Measurements from ENCODE around the gene MEIG1. TPM values are rescaled to one million over a fixed set of nuclear protein-coding genes. Genes with fewer than 3 reads are reported as not detected.
"Not testable (repeated sequence)": the region's sequence is repeated elsewhere in the genome, so short reads cannot be mapped to it uniquely, and the experiment has no call there.

The MEIG1 gene
- total RNA-seq, 3 donors from 2014 or later (not counting 1 experiment from before 2014, with no cell fraction given): not detected

DNA sequence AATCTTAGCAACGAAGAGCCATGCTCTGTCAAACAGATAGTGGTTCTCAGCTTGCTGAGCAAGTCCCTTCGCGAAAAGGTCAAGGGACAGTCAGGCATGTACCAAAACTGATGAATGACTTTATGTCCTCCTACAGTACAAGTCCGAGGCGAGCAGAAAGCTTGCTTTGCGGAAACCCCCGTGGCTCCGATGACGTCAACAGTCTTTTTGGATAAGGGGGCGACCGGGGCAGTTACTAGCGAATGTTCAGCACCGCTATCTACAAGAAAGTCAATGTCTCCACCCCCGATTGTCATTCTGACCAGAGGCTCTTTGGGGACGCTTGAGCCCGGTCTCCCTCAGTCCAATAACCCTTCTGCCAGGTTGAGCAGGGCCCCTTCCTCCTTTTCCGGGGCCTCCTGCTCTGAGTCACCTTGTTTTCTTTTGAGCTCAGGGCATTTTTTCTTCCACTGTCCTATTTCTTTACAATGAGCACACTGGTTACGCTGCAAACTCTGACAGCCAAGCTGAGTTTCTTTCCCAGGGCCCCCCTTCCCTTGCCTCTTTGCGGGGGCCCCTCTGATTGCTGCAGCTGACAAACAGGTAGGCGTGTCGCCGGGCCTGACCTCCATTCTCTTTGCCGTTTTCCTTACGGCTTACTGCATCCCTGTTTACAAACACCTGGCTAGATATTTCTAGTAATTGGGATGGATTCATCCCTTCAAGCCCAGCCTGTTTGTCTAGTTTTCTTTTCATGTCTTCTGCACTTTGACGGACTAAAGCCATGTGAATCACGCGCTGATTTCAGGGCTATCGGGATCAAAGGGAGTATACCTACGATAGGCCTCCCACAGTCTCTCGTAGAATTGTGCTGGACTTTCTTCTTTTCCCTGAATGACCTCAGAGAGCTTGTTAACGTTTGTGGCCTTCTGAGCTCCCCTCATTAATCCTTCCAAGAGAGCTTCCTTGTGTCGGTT is 34.6 kb downstream of the MEIG1 start:
- H3K27ac ChIP-seq (ENCODE audit: low read length); H3K4me3 Mint-ChIP-seq; H3K27ac Mint-ChIP-seq; H3K36me3 Mint-ChIP-seq; intact Hi-C loops (cut with micrococcal nuclease); H3K4me1 Mint-ChIP-seq; ATAC-seq; H3K27me3 Mint-ChIP-seq (ENCODE audit: low read depth in 2 of 2); H3K4me1 ChIP-seq (ENCODE audit: control insufficient read depth, insufficient read depth, low read length); H3K27me3 ChIP-seq (ENCODE audit: control insufficient read depth, insufficient read depth, low read length); H3K4me3 ChIP-seq (ENCODE audit: low read length); DNase-seq; H3K9me3 Mint-ChIP-seq; H3K36me3 ChIP-seq (ENCODE audit: control insufficient read depth, insufficient read depth, low read length); H3K9me3 ChIP-seq (ENCODE audit: control insufficient read depth, insufficient read depth, low read length): not testable (repeated sequence)
- WGBS (ENCODE audit: insufficient coverage): 78% methylated on average over 31 of the region's 32 CpGs

DNA sequence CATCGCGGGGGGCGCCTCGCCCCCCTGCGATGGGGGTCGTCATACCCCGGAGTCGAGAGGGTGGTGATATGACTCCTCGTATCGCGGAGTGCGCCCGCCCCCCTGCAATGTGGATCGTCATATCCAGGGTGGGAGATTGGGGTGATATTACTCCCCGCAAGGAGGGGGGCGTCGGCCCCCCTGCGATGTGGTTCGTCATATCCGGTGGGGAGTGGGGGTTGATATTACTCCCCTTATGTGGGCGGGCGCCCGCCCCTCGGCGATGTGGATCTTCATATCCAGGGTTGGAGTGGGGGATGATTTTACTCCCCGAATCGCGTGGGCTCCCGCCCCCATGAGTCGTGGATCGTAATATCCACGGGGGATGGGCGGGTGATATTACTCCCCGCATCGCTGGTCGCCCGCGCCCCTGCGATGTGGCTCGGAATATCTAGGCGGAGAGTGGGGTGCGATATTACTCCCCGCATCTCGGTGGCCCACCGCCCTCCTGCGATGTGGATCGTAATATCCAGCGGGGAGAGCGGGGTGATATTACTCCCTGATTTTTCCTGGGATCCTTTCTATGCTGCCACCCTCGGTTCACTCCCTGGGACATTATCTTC is 36.9 kb downstream of the MEIG1 start:
- Mint-ChIP-seq H3K27ac (no peak overlapping the region), H3K36me3 (no peaks in the 10 kb centered on the region), H3K4me3 (no peak overlapping the region), H3K4me1 (no peaks in the 10 kb centered on the region), H3K27me3 (ENCODE audit: low read depth in 2 of 2) (peaks cover 7 to 17% of the 10 kb centered on the region in 2 donors), H3K9me3 (no peaks in the 10 kb centered on the region)
- intact Hi-C loops (cut with micrococcal nuclease): no loop called here
- no peak overlapping the region for H3K4me3 ChIP-seq (ENCODE audit: low read length)
- H3K27me3 ChIP-seq (ENCODE audit: control insufficient read depth, insufficient read depth, low read length): no peaks in the 10 kb centered on the region
- TF ChIP-seq, protein P1, sequence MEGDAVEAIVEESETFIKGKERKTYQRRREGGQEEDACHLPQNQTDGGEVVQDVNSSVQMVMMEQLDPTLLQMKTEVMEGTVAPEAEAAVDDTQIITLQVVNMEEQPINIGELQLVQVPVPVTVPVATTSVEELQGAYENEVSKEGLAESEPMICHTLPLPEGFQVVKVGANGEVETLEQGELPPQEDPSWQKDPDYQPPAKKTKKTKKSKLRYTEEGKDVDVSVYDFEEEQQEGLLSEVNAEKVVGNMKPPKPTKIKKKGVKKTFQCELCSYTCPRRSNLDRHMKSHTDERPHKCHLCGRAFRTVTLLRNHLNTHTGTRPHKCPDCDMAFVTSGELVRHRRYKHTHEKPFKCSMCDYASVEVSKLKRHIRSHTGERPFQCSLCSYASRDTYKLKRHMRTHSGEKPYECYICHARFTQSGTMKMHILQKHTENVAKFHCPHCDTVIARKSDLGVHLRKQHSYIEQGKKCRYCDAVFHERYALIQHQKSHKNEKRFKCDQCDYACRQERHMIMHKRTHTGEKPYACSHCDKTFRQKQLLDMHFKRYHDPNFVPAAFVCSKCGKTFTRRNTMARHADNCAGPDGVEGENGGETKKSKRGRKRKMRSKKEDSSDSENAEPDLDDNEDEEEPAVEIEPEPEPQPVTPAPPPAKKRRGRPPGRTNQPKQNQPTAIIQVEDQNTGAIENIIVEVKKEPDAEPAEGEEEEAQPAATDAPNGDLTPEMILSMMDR (IDR thresholded peaks at IDR 0.05): no peak
- H3K36me3 ChIP-seq (ENCODE audit: control insufficient read depth, insufficient read depth, low read length): no peaks in the 10 kb centered on the region
- no peaks in the 10 kb centered on the region for H3K4me1 ChIP-seq (ENCODE audit: control insufficient read depth, insufficient read depth, low read length)
- H3K9me3 ChIP-seq (ENCODE audit: control insufficient read depth, insufficient read depth, low read length): no peaks in the 10 kb centered on the region
- WGBS (ENCODE audit: insufficient coverage): 81% methylated on average over 50 of the region's 50 CpGs
- DNase-seq (no peak), ATAC-seq (no peak)
- H3K27ac ChIP-seq (ENCODE audit: low read length): no peak overlapping the region

DNA sequence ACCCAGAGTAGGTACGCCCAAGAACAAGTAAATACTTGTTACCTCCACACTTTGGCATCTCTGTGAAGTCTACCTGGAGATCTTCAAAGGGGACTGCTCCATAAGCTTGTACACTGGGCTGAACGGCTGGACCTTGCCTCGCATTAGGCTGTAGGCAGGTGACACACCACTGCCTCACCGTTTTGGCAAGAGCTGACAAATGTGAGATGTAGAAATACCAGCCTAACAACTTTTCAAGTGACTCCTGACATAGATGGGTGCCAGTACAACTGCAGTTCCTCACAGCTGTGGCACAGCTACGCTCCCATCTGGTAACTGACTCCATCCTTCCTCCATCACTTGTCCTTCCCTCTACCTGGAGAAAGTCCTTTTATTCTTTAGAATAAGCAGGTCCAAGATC is 54.3 kb downstream of the MEIG1 start:
- H3K4me1 ChIP-seq (ENCODE audit: control insufficient read depth, insufficient read depth, low read length); H3K36me3 ChIP-seq (ENCODE audit: control insufficient read depth, insufficient read depth, low read length); H3K27ac ChIP-seq (ENCODE audit: low read length); H3K27me3 ChIP-seq (ENCODE audit: control insufficient read depth, insufficient read depth, low read length); DNase-seq; H3K27me3 Mint-ChIP-seq (ENCODE audit: low read depth in 2 of 2); H3K4me3 ChIP-seq (ENCODE audit: low read length); H3K4me1 Mint-ChIP-seq; H3K36me3 Mint-ChIP-seq; H3K9me3 Mint-ChIP-seq; H3K9me3 ChIP-seq (ENCODE audit: control insufficient read depth, insufficient read depth, low read length); ATAC-seq; H3K27ac Mint-ChIP-seq; H3K4me3 Mint-ChIP-seq; intact Hi-C loops (cut with micrococcal nuclease): not testable (repeated sequence)
- 70% methylated on average over 5 of the region's 5 CpGs for WGBS (ENCODE audit: insufficient coverage)

DNA sequence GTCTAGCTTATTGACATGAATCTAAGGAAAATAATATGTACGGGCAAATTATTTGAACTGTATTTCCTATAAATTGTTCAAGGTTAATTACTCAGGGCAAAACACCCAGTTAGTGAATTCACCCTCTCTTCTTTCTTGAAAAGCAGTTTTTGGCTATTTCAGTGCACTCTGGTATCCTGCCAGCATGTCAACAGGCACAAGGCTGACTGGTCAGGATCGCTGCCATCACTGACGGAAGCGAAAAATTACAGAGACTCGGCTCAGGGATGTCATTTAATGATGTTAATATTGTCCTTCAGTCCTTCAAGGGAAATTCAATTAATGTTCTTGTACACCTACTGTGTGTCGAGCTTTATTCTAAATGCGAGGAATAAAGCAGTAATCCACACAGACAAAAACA is 56.3 kb downstream of the MEIG1 start:
- no peaks in the 10 kb centered on the region for H3K9me3 Mint-ChIP-seq
- WGBS (ENCODE audit: insufficient coverage): 91% methylated on average over 7 of the region's 7 CpGs

DNA sequence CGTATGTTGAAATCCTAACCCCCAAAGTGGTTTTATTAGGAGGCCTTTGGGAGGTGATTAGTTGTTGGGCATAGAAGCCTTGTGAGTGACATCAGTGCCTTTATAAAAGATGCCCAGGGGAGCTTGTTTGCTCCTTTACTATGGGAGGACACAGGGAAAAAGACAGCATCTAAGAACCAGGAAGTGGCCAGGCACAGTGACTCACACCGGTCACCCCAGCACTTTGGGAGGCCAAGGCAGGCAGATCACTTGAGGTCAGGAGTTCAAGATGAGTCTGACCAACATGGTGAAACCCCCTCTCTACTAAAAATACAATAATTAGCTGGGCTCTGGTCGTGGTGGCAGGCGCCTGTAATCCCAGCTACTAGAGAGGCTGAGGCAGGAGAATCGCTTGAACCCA is 61.8 kb downstream of the MEIG1 start:
- not testable (repeated sequence) for DNase-seq

More for the DNA sequence above, 56.3 kb downstream of the MEIG1 start:
- H3K9me3 ChIP-seq (ENCODE audit: control insufficient read depth, insufficient read depth, low read length): no peaks in the 10 kb centered on the region
- H3K27ac ChIP-seq (ENCODE audit: low read length): no peak overlapping the region
- intact Hi-C loops (cut with micrococcal nuclease): no loop called here
- Mint-ChIP-seq H3K27me3 (ENCODE audit: low read depth in 2 of 2) (peaks cover 0 to 5% of the 10 kb centered on the region in 2 donors), H3K4me1 (no peaks in the 10 kb centered on the region), H3K36me3 (no peaks in the 10 kb centered on the region), H3K27ac (no peak overlapping the region), H3K4me3 (no peak overlapping the region)
- TF ChIP-seq, protein P1 (IDR thresholded peaks at IDR 0.05): no peak
- DNase-seq: no peak
- H3K4me3 ChIP-seq (ENCODE audit: low read length): no peak overlapping the region
- no peaks in the 10 kb centered on the region for H3K4me1 ChIP-seq (ENCODE audit: control insufficient read depth, insufficient read depth, low read length)
- H3K36me3 ChIP-seq (ENCODE audit: control insufficient read depth, insufficient read depth, low read length): no peaks in the 10 kb centered on the region
- H3K27me3 ChIP-seq (ENCODE audit: control insufficient read depth, insufficient read depth, low read length): no peaks in the 10 kb centered on the region
- no peak for ATAC-seq

More for the DNA sequence above, 61.8 kb downstream of the MEIG1 start:
- H3K4me1 Mint-ChIP-seq; H3K27me3 Mint-ChIP-seq (ENCODE audit: low read depth in 2 of 2); H3K27me3 ChIP-seq (ENCODE audit: control insufficient read depth, insufficient read depth, low read length); H3K27ac ChIP-seq (ENCODE audit: low read length); H3K27ac Mint-ChIP-seq; intact Hi-C loops (cut with micrococcal nuclease); H3K36me3 ChIP-seq (ENCODE audit: control insufficient read depth, insufficient read depth, low read length); H3K4me1 ChIP-seq (ENCODE audit: control insufficient read depth, insufficient read depth, low read length); H3K9me3 ChIP-seq (ENCODE audit: control insufficient read depth, insufficient read depth, low read length); H3K36me3 Mint-ChIP-seq; H3K9me3 Mint-ChIP-seq; H3K4me3 ChIP-seq (ENCODE audit: low read length); H3K4me3 Mint-ChIP-seq: not testable (repeated sequence)
- ATAC-seq: peak in 1 of 3 donors; percentile 12
- 81% methylated on average over 2 of the region's 5 CpGs for WGBS (ENCODE audit: insufficient coverage)
